ENCODE results near the gene KCNG2.

DNA sequence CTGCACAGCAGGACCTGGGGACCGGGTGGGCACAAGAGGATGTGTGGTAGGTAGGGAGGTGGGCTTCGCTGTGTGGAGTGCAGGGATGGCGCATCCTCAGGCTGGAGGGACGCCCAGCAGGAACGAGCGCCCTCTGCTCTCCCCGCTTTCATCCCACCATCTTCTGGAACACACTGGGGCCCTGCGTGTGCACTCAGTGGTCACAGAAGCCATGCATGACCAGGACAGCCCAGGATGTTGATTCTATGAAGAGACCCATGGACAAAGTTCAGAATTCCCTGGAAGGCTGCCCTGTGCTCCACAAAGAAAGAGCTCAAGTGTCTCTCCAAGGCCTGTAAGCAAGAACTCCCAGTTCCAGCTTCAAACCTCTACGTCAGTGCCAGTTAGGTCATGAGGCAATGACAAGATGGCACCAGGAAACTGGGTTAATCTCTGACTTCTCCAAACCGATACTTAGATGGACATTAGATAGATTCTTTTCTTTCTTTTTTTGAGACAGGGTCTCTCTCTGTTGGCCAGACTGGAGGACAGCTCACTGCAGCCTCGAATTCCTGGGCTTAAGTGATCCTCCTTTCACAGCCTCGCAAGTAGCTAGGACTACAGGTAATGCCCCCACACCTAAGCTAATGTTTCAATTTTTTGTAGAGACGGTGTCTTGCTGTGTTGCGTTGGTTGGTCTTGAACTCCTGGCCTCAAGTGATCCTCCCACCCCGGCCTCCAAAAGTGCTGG is 150.3 kb downstream of the KCNG2 start:
- TF ChIP-seq, protein P1, sequence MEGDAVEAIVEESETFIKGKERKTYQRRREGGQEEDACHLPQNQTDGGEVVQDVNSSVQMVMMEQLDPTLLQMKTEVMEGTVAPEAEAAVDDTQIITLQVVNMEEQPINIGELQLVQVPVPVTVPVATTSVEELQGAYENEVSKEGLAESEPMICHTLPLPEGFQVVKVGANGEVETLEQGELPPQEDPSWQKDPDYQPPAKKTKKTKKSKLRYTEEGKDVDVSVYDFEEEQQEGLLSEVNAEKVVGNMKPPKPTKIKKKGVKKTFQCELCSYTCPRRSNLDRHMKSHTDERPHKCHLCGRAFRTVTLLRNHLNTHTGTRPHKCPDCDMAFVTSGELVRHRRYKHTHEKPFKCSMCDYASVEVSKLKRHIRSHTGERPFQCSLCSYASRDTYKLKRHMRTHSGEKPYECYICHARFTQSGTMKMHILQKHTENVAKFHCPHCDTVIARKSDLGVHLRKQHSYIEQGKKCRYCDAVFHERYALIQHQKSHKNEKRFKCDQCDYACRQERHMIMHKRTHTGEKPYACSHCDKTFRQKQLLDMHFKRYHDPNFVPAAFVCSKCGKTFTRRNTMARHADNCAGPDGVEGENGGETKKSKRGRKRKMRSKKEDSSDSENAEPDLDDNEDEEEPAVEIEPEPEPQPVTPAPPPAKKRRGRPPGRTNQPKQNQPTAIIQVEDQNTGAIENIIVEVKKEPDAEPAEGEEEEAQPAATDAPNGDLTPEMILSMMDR (IDR thresholded peaks at IDR 0.05): no peak
- no peak for TF ChIP-seq EZH2 (IDR thresholded peaks at IDR 0.05; ENCODE audit: borderline replicate concordance, insufficient read depth, low read depth, low read length, poor library complexity, severe bottlenecking)
